OCI-LY3 (cell line): ENCODE measurements around the gene SMYD3.
"Not testable (repeated sequence)": the region's sequence is repeated elsewhere in the genome, so short reads cannot be mapped to it uniquely, and the experiment has no call there.

Experiments used
- EZH2phosphoT487 ChIP-seq: fragments of 200-600 bp; shearing (Covaris generic); IDR thresholded peaks from 2 replicates; pipeline ENCODE4 v1.6.1; 2018; ENCODE audit warnings: antibody characterized with exemption, mixed run types, low read depth
- TF ChIP-seq, protein P1 (sequence below): fragments of 200-600, 300-600 bp; sonication (generic); IDR thresholded peaks from 2 replicates; pipeline ENCODE4 v1.5.1; 2014; ENCODE audit warnings: antibody characterized with exemption, low read length, low read depth

DNA sequence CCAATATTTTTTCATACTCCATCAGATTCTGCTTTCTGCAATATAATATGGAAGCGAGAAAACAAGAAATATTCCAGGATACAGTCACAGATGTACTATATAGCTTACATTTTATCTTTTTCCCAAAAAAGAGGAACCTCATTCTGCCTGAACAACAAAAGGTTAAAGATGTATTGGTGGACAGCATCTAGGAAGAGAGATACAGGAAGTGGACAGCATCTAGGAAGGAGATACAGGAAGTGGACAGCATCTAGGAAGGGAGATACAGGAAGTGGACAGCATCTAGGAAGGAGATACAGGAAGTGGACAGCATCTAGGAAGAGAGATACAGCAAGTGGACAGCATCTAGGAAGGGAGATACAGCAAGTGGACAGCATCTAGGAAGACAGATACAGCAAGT lies 483.0 kb downstream of the SMYD3 start:
- TF ChIP-seq, protein P1, sequence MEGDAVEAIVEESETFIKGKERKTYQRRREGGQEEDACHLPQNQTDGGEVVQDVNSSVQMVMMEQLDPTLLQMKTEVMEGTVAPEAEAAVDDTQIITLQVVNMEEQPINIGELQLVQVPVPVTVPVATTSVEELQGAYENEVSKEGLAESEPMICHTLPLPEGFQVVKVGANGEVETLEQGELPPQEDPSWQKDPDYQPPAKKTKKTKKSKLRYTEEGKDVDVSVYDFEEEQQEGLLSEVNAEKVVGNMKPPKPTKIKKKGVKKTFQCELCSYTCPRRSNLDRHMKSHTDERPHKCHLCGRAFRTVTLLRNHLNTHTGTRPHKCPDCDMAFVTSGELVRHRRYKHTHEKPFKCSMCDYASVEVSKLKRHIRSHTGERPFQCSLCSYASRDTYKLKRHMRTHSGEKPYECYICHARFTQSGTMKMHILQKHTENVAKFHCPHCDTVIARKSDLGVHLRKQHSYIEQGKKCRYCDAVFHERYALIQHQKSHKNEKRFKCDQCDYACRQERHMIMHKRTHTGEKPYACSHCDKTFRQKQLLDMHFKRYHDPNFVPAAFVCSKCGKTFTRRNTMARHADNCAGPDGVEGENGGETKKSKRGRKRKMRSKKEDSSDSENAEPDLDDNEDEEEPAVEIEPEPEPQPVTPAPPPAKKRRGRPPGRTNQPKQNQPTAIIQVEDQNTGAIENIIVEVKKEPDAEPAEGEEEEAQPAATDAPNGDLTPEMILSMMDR: not testable (repeated sequence)
- TF ChIP-seq EZH2phosphoT487: not testable (repeated sequence)
